ENCODE measurements around the gene ADAMTS6. TPM values are rescaled to one million over a fixed set of nuclear protein-coding genes. Genes with fewer than 3 reads are reported as not detected.

The ADAMTS6 gene
- polyA plus RNA-seq, 3 donors: 2.1 to 3.5 (median 3.2) TPM

GRCh38 chr5:65246741-65247140 lies 235.0 kb downstream of the ADAMTS6 start:
- no peak for DNase-seq (ENCODE audit: extremely low read depth in 1 of 11, low read depth in 9 of 11, low spot score in 4 of 11)

DNA sequence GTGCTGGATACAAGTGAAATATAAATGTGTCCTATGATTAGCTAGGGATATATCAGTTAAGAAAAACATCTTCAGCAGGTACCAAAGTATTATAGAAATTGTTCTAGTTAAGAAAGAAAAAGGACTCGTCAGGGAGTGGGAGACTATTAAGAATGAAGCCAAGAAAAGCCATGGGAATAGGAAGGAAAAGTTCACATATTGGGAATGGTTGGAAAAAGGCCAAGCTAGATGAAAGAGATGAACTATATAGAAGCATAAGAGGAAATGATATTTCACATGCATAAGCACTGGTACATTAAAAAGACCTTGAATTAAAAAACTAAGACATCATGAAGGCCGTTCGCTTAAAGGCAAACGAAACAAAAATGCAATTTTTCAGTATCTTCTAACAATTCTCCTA lies 237.7 kb downstream of the ADAMTS6 start:
- DNase-seq (ENCODE audit: extremely low read depth in 1 of 11, low read depth in 9 of 11, low spot score in 4 of 11): no peak

DNA sequence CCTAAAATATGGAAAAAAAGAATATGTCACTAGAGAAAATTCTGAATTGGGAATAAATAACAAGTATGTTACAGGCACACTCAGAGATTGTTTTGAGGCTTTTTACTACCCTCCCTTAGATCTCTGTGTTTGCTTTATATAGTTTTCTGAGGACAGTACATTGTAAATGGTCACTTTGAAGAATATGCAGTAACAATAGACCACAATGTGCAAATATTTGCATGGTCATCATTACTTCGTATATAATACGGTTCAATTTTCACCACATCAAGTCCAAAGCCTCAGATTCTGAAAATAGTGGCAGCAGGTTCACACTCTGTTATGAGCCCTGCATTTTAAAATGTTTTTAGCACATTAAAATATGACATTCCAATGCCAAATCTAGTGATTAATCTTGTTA lies 238.6 kb downstream of the ADAMTS6 start:
- DNase-seq (ENCODE audit: extremely low read depth in 1 of 11, low read depth in 9 of 11, low spot score in 4 of 11): no peak

- DNase-seq (ENCODE audit: extremely low read depth in 1 of 11, low read depth in 9 of 11, low spot score in 4 of 11): no peak
Measured at GRCh38 chr5:65229841-65230240, 251.9 kb downstream of the ADAMTS6 start.

- DNase-seq (ENCODE audit: extremely low read depth in 1 of 11, low read depth in 9 of 11, low spot score in 4 of 11): peak in 1 of 11 donors; percentile 3
Measured at GRCh38 chr5:65213921-65214525, 267.7 kb downstream of the ADAMTS6 start.

GRCh38 chr5:65209341-65209740 lies 272.4 kb downstream of the ADAMTS6 start:
- no peak for DNase-seq (ENCODE audit: extremely low read depth in 1 of 11, low read depth in 9 of 11, low spot score in 4 of 11)

DNA sequence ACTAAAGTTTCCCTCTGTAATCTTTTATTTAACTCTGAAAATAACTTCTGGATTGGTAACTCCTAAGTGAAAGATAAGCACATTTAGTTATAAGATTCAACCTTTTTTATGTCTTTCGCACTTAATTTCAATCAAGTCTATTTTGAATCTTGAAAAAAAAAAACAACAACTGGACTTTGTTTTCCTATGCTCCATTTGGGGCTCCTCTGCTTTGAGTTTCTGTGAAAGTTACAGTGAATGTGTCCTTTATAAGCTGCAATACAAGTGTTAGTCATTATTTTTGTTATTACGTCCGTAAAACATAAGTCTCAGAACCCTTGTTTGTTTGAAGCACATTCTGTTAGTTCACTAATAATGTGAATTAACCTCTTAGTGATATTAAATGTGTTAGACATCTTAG lies 276.8 kb downstream of the ADAMTS6 start:
- DNase-seq (ENCODE audit: extremely low read depth in 1 of 11, low read depth in 9 of 11, low spot score in 4 of 11): no peak

DNA sequence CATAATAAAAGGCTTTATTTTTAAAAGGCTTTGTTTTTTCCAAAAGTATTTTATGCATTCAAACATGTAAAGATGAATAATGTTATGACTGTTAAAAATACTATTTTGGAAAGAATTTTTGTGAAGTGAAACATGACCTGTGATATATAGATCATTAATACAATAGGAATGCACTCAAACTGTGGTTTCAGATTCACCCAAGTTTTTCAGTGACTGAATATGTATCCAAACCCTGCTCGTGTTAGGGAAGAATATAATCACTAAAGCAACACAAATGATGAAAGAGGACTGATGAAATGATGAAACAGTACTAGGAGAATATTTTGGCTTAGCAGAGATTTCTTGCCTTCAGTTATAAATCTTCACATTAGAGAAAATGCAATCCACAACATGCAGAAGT lies 278.0 kb downstream of the ADAMTS6 start:
- no peak for DNase-seq (ENCODE audit: extremely low read depth in 1 of 11, low read depth in 9 of 11, low spot score in 4 of 11)

DNA sequence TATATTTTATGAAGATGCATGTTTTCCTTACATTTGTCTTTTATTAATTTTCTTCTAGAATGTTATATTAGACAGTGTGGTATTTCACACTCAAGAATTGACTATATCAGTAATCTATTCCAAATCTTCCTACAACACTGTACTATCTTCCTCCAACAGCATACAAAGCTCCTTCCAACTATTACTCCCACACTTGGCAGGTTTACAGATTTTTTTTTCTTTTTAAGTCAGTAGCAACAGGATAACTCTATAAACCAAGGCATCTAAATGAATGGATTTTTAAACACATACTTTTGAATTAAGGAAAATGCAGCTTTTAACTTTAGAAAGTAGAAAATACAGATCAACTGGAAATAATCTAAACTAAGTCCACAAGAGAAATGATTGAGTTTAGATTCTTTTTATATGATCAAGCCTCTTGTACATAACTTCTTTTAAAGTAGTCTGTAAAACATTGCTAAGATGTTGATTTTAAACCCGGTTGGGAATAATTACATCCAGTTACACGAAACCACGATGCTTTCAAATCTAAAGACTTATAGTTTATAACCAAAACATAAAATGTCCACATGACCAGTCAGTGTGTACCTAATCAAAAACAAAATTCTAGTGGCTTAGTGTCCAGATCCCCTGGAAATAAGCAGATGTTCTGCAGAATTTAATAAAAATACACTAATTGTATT lies 281.6 kb downstream of the ADAMTS6 start:
- DNase-seq (ENCODE audit: extremely low read depth in 1 of 11, low read depth in 9 of 11, low spot score in 4 of 11): no peak

GRCh38 chr5:65198456-65199120 lies 283.1 kb downstream of the ADAMTS6 start:
- DNase-seq (ENCODE audit: extremely low read depth in 1 of 11, low read depth in 9 of 11, low spot score in 4 of 11): peak in 1 of 11 donors; percentile 12

DNA sequence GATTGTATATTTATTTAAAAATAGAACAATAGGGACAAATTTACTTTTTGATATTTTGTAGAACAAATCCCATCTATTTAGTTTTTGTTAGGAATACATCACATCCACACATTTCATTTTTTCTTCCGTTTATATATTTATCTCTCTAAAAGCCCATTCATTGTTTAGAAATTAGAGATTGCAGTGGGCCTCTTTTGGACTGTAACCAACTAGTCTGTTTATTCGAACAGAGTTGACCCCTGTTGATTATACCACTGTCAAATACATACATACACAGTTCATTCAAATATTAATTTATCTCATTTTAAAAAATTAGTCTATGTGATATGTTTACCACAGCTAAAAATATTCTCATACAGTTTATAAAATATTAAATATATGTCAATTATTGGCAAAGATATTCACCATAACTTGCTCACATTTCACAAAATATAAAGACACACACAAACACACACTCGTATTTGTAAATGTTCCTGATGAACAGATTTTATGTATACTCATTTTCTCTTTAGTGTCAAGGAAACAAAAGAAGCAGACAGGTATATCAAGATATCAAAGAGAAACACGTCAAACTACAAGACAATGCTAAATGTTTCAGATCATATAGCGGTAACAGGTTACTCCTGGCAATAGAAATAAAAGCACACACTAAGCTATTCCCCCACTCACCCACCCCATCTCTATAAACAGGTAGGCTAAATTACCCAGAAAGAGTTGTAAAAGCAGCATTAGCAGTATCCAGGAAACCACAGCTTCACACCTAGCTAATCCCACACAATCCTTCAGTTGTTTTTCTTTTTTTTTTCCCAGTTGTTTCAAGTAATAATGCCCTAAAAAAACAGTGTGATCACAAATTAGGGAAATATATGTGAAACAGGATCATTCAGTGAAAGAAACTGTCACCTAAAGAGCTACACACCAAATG lies 283.9 kb downstream of the ADAMTS6 start:
- DNase-seq (ENCODE audit: extremely low read depth in 1 of 11, low read depth in 9 of 11, low spot score in 4 of 11): no peak

DNA sequence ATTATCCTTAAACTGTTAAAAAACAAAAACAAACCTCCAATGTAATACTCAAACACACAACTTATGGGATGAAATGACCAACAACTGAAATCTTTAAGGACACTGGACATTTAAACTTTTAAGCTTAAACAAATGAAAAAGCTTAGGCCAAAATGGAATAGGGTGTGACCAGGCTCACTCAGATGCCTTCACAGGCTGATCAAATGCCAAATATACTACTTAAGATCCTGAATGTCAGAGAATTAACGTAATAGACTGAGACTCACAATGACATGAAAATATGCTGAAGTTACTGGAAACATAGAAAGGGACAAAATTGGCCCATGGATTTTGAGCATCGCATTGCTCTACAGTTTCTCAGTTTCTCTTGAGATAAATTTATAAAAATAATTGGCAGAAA lies 286.8 kb downstream of the ADAMTS6 start:
- DNase-seq (ENCODE audit: extremely low read depth in 1 of 11, low read depth in 9 of 11, low spot score in 4 of 11): no peak

- no peak for DNase-seq (ENCODE audit: extremely low read depth in 1 of 11, low read depth in 9 of 11, low spot score in 4 of 11)
Measured at GRCh38 chr5:65192331-65192730, 289.4 kb downstream of the ADAMTS6 start.

- no peak for DNase-seq (ENCODE audit: extremely low read depth in 1 of 11, low read depth in 9 of 11, low spot score in 4 of 11)
Measured at GRCh38 chr5:65191554-65192135, 290.1 kb downstream of the ADAMTS6 start.

- no peak for DNase-seq (ENCODE audit: extremely low read depth in 1 of 11, low read depth in 9 of 11, low spot score in 4 of 11)
Measured at GRCh38 chr5:65190328-65191053, 291.2 kb downstream of the ADAMTS6 start.

GRCh38 chr5:65186646-65187227 lies 295.0 kb downstream of the ADAMTS6 start:
- no peak for DNase-seq (ENCODE audit: extremely low read depth in 1 of 11, low read depth in 9 of 11, low spot score in 4 of 11)

GRCh38 chr5:65185468-65185867 lies 296.3 kb downstream of the ADAMTS6 start:
- no peak for DNase-seq (ENCODE audit: extremely low read depth in 1 of 11, low read depth in 9 of 11, low spot score in 4 of 11)

- peak in 1 of 11 donors; percentile 11 for DNase-seq (ENCODE audit: extremely low read depth in 1 of 11, low read depth in 9 of 11, low spot score in 4 of 11)
Measured at GRCh38 chr5:65184780-65185179, 296.9 kb downstream of the ADAMTS6 start.

Measured in renal cortex interstitium (tissue), 11 donors.